ENCODE results near the gene PPP6R2. TPM values are rescaled to one million over a fixed set of nuclear protein-coding genes. Genes with fewer than 3 reads are reported as not detected.

The PPP6R2 gene
- polyA plus RNA-seq, 1 experiment = 26.6 TPM

DNA sequence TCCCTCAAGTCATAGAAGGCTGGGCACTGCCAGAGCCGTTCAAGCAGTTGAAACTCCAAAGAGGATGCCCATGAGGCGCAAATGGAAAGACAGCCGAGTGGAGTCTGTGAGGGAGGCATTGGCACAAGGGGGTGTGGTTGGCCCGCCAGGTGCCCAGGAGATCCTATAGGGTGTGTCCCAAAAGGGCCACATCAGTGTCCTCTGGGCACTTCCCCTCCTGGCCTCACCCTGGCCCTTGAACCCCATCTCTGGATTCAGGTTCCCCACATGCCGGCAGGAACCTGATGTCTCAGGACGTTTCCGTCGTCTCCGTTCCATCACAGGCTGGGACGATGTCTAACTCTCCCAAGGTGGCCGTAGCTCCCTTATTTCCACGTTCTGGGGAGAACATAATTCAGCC lies 77.5 kb downstream of the PPP6R2 start:
- Histone ChIP-seq H3K27me3 (ENCODE audit: control insufficient read depth, insufficient read depth, low read length) (no peaks in the 10 kb centered on the region), H3K9me3 (ENCODE audit: control insufficient read depth, insufficient read depth, low read length) (no peaks in the 10 kb centered on the region), H3K4me3 (ENCODE audit: low read depth, low read length) (no peak overlapping the region), H3K27ac (ENCODE audit: low read depth, low read length) (no peak overlapping the region)
- POLR2A ChIA-PET = no interaction called here
- CTCF ChIA-PET = interaction anchor here (0.7 kb wide), 1 partner anchor 143 kb away, joined by 3 read pairs; the partner anchor contains the start of gene SYCE3
- TF ChIP-seq, protein P1, sequence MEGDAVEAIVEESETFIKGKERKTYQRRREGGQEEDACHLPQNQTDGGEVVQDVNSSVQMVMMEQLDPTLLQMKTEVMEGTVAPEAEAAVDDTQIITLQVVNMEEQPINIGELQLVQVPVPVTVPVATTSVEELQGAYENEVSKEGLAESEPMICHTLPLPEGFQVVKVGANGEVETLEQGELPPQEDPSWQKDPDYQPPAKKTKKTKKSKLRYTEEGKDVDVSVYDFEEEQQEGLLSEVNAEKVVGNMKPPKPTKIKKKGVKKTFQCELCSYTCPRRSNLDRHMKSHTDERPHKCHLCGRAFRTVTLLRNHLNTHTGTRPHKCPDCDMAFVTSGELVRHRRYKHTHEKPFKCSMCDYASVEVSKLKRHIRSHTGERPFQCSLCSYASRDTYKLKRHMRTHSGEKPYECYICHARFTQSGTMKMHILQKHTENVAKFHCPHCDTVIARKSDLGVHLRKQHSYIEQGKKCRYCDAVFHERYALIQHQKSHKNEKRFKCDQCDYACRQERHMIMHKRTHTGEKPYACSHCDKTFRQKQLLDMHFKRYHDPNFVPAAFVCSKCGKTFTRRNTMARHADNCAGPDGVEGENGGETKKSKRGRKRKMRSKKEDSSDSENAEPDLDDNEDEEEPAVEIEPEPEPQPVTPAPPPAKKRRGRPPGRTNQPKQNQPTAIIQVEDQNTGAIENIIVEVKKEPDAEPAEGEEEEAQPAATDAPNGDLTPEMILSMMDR (IDR thresholded peaks at IDR 0.05; ENCODE audit: low read depth, low read length) = no peak
- DNase-seq (ENCODE audit: low read depth, low spot score) = no peak

DNA sequence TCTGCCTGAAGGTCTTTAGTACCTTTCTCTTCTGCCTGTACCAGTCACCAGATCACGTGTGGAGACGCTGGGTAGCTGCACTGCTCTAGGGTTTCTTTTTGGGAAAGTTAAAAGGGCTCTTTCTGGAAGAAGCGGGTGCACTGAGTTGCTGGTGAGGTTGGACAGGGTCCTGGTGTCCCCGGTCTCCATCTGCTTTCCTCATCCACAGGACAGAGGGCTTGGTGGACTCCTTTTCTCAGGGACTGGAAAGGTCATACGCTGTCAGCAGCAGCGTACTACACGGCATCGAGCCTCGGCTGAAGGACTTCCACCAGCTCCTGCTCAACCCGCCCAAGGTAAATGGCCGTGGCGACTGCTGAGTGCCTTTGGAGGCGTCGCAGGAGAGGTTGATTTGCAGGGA lies 78.9 kb downstream of the PPP6R2 start:
- Histone ChIP-seq H3K9me3 (ENCODE audit: control insufficient read depth, insufficient read depth, low read length) (no peaks in the 10 kb centered on the region), H3K27ac (ENCODE audit: low read depth, low read length) (no peak overlapping the region), H3K4me3 (ENCODE audit: low read depth, low read length) (no peak overlapping the region), H3K27me3 (ENCODE audit: control insufficient read depth, insufficient read depth, low read length) (no peaks in the 10 kb centered on the region)
- CTCF ChIA-PET = no interaction called here
- POLR2A ChIA-PET = no interaction called here
- TF ChIP-seq, protein P1 (IDR thresholded peaks at IDR 0.05; ENCODE audit: low read depth, low read length) = no peak
- no peak for DNase-seq (ENCODE audit: low read depth, low spot score)

DNA sequence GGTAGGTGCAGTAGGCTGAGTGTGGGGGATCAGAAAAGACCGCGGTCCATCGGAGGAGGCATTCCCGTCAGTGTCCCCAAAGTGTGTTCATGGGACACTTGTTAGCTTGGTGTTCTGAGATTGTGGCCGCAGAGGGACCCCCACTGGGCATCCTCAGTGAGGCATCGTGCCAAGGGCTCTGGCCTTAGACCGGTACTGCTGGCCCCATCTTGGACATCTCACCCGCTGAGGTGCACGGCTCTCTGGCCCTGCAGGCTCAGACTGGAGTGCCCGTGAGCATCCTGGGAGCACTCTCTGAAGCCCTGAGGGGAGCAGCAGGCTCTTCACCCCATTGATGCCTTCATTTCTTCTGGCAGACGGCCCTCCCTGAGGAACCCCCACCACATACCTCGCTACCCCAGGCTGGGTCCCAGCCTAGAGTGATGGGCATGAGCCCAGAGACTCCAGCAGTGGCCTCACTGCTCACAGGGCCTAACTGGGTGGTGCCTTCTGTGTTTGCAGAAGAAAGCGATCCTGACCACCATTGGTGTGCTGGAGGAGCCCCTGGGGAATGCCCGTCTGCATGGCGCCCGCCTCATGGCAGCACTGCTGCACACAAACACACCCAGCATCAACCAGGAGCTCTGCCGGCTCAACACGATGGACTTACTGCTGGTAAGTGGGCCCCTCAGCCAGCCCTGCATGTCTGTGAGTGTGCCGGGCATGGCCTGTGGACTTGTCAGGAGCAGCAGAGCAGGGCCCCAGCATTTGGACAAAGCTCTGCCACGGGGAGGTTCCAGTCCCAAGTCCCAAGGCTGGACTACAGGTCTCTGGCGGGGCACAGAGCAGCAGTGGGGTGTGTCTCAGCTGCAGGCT lies 80.1 kb downstream of the PPP6R2 start:
- H3K27me3 ChIP-seq (ENCODE audit: control insufficient read depth, insufficient read depth, low read length) = no peaks in the 10 kb centered on the region
- ChIA-PET CTCF (no interaction called here), POLR2A (no interaction called here)
- no peak overlapping the region for H3K27ac ChIP-seq (ENCODE audit: low read depth, low read length)
- no peak overlapping the region for H3K4me3 ChIP-seq (ENCODE audit: low read depth, low read length)
- no peaks in the 10 kb centered on the region for H3K9me3 ChIP-seq (ENCODE audit: control insufficient read depth, insufficient read depth, low read length)
- TF ChIP-seq, protein P1 (IDR thresholded peaks at IDR 0.05; ENCODE audit: low read depth, low read length) = no peak
- DNase-seq (ENCODE audit: low read depth, low spot score) = no peak

DNA sequence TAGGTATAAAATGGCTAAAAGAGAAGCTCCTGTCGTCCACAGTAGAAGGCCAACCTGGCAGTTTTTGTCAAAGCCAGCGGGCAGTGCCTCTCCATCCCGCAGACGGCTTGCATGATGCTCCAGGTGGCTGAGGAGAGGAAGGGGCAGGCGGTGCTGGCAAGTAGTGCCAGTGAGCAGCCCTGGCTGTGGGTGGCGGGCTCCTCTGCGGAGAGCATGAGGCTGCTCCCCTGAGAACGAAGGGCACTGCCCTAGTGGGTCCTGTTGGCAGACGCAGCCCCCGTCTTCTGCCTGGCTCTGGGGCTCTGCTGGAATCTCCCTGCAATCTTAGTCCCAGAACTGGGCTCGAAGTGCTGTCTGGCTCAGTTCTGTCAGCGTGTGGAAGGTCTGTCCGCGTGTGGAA lies 80.8 kb downstream of the PPP6R2 start:
- Histone ChIP-seq H3K9me3 (ENCODE audit: control insufficient read depth, insufficient read depth, low read length) (no peaks in the 10 kb centered on the region), H3K27ac (ENCODE audit: low read depth, low read length) (no peak overlapping the region), H3K27me3 (ENCODE audit: control insufficient read depth, insufficient read depth, low read length) (no peaks in the 10 kb centered on the region), H3K4me3 (ENCODE audit: low read depth, low read length) (no peak overlapping the region)
- CTCF ChIA-PET = no interaction called here
- no peak for DNase-seq (ENCODE audit: low read depth, low spot score)
- POLR2A ChIA-PET = no interaction called here
- TF ChIP-seq, protein P1 (IDR thresholded peaks at IDR 0.05; ENCODE audit: low read depth, low read length) = no peak

DNA sequence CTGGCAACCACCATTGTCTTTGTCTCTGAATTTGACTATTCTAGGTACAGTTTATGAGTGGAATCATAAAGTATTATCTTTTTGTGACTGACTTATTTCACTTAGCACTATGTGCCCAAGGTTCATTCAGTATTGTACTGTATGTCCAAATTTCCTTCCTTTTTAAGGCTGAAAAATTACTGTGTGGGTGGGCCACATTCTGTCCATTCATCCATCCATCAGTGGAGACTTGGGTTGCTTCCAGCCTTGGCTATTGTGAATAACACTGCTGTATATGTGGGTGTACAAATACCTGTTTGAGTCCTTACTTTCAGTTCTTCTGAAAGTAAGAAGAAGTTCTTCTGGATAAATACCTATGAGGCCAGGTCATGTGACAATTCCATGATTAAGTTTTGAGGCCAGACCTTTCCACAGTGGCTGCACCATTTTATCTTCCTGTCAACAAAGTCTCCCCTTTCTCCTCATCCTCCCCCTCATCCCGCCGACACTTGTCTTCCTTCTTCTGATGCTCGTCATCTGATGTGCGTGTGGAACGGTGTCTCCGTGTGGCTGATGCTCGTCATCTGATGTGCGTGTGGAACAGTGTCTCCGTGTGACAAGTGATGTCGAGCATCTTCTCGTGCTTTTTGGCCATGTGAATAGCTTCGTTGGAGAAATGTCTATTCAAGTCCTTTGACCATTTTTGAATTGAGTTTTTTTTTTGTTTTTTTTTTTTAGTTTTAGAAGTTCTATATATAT lies 82.2 kb downstream of the PPP6R2 start:
- Histone ChIP-seq H3K27me3 (ENCODE audit: control insufficient read depth, insufficient read depth, low read length) (no peaks in the 10 kb centered on the region), H3K4me3 (ENCODE audit: low read depth, low read length) (no peak overlapping the region), H3K27ac (ENCODE audit: low read depth, low read length) (no peak overlapping the region), H3K9me3 (ENCODE audit: control insufficient read depth, insufficient read depth, low read length) (no peaks in the 10 kb centered on the region)
- DNase-seq (ENCODE audit: low read depth, low spot score) = no peak
- POLR2A ChIA-PET = no interaction called here
- TF ChIP-seq, protein P1 (IDR thresholded peaks at IDR 0.05; ENCODE audit: low read depth, low read length) = no peak
- CTCF ChIA-PET = no interaction called here

Measured in AG04450 (cell line).